HL-60/S4 treated with retinoic acid at 250 ng/mL for 4 days and 3 days (cell line): ENCODE measurements around the gene PPT2.
"Not testable (repeated sequence)": the region's sequence is repeated elsewhere in the genome, so short reads cannot be mapped to it uniquely, and the experiment has no call there.

Experiments
- in situ Hi-C: fragments of 300-500 bp; cut with MboI; formaldehyde crosslinking; loops from 2 replicates; pipeline ENCODE4 v1.7.0; 2022; ENCODE audit warnings: low sequenced_read_pairs

PPT2 gene

DNA sequence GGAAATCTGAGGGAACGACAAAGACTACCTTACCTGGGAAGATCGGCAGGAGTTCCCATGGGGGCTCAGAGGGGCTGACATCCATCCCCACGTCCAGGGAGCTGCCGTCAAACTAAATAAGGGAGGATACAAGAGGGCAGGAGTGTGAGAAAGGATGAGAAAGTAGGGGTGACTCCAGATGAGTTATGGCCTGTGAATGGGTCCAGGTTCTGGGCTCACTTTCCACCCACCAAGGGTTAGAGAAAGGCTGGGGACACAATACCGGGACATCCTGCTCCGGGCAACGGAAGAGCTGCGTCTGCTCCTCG lies 26.6 kb upstream of the PPT2 start:
- in situ Hi-C loops: no loop called here

DNA sequence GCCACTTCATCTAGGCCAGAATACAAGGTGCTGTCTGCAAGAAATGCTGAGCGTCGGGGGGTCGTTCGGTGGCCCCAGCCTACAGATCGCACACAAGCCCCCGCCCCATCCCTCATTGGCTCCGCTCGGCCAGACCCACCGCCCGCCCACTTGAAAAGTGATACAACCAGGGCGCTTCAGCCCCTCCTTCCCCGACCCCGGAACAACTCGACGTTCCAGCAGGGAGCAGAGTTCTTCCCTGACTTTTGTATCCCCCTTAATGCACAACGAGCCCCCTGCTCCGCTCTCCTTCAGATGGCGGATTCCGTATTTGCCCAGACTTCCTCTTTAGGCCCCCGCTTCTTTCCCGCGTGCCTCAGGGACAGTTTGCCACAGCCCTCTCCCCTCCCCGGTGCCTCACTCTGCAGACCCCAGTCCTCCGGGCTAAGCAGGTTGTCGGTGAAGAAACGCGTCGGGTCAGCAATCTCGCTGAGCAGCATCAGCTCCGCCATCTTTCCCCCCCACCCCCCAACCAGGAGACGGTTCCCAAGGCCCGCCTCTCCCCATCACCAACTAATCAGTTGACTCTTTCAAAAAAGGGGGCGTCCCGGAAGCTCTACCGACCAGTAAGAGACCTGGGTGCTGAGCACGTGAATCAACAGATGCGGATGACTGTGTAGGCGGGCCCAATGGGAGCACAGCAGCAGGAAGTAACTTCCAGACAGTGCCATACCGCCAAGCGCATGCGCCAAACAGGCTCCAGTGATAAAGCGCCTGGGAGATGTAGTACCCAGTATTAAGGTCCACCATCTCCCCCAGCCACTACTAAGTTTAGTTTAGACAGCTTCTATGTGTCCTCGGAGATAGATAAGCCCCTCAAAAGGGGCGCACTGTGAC lies 26.0 kb upstream of the PPT2 start, which contains the start of gene ATF6B:
Gene ATF6B (minus strand): TSS at position 530 of the 876 bp plus-strand sequence. CDS start 39 bp downstream, at position 491.
- in situ Hi-C loops: no loop called here

- in situ Hi-C loops: no loop called here
Observed at GRCh38 chr6:32128751-32129296, 25.1 kb upstream of the PPT2 start.

DNA sequence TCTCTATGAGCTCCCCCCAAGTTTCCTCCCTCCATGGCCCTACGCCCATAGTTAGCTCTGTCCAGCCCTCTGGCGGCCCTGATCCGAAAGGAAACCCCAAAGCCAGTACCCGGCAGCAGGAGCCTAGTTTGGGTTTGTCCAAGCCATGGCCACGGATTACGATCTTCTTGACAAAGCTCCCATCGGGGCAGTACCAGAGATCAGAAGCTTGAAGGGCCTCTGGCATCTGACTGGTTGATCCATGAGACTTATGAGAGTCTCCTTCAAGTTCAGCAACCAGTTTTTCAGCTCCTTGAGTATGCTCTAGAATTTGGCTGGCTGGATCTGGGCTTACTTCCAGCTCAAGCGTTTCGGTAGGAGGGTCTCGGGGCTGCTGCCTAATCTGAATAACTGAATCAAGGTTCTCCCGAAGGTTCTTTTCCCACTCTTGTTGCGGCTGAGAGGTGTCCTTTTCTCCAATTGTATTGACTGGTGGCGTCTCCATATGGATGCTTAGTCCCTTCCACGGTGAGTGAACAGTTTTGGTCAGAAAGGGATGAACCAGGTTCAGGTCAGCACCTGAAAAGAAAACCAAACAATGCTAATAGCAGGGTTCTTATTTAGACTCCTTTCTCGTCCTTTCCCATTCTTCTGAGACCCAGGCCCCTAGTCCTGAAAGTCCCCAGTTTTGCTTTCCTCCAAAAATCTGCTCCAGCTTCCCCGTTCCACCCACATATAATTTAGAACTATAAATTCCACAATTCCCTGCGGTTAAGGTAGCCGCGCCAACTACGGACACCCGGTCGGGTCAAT lies 24.4 kb upstream of the PPT2 start:
- in situ Hi-C loops: no loop called here

GRCh38 chr6:32131439-32131948 lies 22.4 kb upstream of the PPT2 start:
- in situ Hi-C loops: no loop called here

GRCh38 chr6:32132110-32132509 lies 21.8 kb upstream of the PPT2 start:
- in situ Hi-C loops: no loop called here

DNA sequence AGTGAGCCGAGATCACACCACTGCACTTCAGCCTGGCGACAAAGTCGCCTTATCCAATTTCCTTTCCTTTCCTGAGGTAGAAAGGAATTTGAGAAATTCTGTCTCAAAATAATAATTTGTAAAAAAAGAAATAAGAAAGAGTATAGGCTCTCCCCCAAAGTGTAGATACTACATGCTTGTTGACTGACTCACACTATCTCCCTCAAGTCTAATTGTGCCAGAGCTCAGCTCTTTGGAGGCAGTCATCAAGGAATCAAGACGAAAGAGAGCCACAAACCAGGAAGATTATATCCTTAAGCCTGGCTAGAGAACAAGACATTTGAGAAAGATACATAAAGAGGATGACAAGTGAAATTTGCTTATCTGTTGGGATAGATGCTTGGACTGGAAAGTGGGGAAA lies 20.2 kb upstream of the PPT2 start:
- in situ Hi-C loops: no loop called here

- in situ Hi-C loops: no loop called here
Observed at GRCh38 chr6:32137454-32137853, 16.5 kb upstream of the PPT2 start.

GRCh38 chr6:32139590-32139989 lies 14.4 kb upstream of the PPT2 start:
- in situ Hi-C loops: no loop called here

- in situ Hi-C loops: no loop called here
Observed at GRCh38 chr6:32140420-32141046, 13.4 kb upstream of the PPT2 start.

GRCh38 chr6:32144238-32144637 lies 9.7 kb upstream of the PPT2 start:
- in situ Hi-C loops: not testable (repeated sequence)

- in situ Hi-C loops: no loop called here
Observed at GRCh38 chr6:32146287-32146686, 7.7 kb upstream of the PPT2 start.

DNA sequence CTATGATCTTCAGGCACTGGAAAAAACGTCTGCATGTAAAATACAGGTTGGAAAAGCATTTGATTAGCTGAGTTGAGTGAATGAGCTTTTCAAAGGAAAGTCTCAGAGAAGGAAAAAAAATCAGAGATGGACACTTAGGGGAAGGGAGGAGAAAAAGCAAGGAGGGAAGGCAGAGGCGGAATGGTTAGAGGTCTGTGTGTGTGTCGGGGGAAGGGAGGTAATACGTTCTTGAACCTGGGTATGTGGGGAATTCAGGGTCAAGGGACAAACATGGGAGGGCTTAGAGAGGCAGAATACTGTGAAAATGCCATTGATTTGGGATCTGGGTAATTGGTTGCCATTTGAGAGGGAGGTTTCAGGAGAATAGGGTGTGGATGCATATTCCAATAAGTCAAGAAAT lies 7.3 kb upstream of the PPT2 start:
- in situ Hi-C loops: no loop called here

- in situ Hi-C loops: no loop called here
Observed at GRCh38 chr6:32147401-32148132, 6.4 kb upstream of the PPT2 start.

DNA sequence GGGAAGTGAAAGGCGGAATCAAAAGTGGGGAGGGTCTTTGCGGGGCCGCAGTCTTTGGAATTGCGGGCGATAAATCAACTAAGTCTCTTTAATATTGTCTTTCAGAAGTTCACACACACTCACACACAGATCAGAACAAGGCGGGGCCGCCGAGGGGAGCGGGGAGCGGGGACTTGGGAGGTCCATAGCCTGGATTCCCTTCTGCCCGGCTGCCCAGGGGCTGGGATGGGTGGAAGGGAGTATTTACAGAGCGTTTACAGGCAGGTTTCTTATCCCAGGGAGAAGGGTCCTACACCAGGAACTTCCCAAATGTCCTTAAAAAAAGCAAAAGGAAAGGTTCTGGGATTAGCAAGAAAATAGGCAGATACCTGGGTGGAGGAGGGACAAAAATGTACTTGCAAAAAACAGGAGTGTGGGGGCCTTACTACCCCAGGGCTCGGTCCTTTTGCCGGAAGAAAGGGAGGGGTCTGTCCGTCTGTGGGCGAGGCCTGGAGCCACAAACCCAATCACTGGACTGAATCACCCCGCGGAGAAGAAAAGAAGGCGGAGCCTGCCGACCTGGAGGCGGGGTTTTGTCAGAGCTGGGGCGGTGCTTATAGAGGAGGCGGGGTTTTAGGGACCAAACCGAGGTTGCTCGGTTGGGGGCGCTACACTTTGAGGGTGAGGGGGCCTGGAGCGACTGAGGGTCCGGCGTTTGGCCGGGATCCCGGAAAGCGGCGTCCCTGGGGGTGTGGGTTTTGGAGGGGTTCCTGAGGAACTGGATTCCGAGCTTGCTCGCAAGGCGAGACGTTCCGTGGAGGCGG lies 5.5 kb upstream of the PPT2 start:
- in situ Hi-C loops: no loop called here

- in situ Hi-C loops: no loop called here
Observed at GRCh38 chr6:32149092-32149755, 4.7 kb upstream of the PPT2 start.

DNA sequence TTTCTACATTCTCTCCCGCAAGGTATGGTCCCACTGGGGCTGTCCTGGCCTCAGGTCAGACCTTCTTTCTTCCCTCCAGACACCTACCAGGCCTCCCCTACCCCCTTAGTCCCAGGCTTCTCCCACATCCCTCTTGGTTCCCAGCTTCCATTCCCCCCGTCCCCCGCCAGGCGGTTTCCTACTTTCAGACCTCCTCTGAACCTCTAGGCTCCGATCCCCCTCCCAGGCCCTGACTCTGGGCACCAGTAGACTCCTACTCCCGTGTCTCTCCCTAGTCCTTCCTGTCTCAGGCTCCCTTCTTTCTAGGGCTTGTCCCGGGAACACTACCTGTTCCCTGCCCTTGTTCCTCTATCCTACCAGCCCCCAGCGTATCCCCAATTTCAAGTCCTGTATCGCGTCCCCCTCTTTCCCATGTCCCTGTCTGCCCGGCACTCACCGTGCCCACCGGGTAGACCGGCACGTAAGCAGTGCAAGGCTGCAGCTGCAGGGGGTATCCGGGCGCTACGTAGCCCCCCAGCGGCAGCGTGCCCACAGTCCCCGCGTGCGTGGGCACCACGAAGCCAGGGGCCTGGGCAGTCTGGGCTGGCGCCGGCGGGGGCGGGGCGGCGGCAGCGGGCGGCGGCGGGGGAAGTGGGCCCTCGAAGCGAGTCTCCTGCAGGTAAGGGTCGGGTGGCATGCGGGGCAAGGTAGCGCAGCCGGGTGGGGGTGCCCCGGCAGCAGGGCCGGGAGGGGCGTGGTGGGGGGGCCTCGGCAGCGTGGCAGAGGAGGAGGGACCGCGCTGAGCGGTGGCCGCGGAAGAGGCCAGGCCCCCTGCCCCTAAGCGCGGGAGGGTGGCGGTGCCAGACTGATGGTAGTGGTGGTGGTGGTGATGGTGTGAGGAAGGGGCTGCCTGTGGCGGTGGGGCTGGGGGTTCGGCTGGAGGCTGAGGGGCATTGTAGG lies 3.7 kb upstream of the PPT2 start:
- in situ Hi-C loops: no loop called here
